ENCODE measurements around the gene ZNRF1. TPM values are rescaled to one million over a fixed set of nuclear protein-coding genes. Genes with fewer than 3 reads are reported as not detected.
"Not testable (repeated sequence)": the region's sequence is repeated elsewhere in the genome, so short reads cannot be mapped to it uniquely, and the experiment has no call there.

Gene ZNRF1
- total and polyA plus RNA-seq, 2 experiments from 2014 or later: 45.3 to 58.7 TPM

DNA sequence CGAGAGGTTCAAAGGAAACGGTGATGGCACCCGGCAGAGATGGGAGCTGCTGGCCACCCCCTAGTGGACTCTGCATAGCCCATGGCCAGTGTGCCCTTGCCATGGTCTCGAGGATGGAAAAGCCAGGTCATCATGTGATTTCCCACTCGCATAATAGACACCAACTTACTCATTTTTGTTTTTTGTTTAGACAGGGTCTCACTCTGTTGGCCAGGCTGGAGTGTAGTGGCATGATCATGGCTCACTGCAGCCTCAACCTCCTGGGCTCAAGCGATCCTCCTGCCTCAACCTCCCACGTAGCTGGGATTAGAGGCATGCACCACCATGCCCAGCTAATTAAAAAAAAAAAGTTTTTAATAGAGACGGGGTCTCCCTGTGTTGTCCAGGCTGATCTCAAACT is 90.1 kb downstream of the ZNRF1 start:
- no peak for TF ChIP-seq CTCF (IDR thresholded peaks at IDR 0.05; ENCODE audit: low read depth, low read length)
- Histone ChIP-seq H3K27ac (no peak overlapping the region), H3K4me1 (ENCODE audit: low read depth) (peaks cover 32% of the 10 kb centered on the region)

GRCh38 chr16:75089486-75090202 is 90.8 kb downstream of the ZNRF1 start:
- Histone ChIP-seq H3K4me1 (ENCODE audit: low read depth) (peaks cover 26% of the 10 kb centered on the region), H3K27ac (no peak overlapping the region), H3K4me3 (no peak overlapping the region), H3K9me3 (ENCODE audit: low read depth) (no peaks in the 10 kb centered on the region), H3K36me3 (no peaks in the 10 kb centered on the region), H3K27me3 (no peaks in the 10 kb centered on the region)
- DNase-seq (ENCODE audit: low read depth in 1 of 2, low spot score in 1 of 2): no peak
- TF ChIP-seq CTCF (IDR thresholded peaks at IDR 0.05; ENCODE audit: low read depth, low read length): no peak

More for the DNA sequence above, 90.1 kb downstream of the ZNRF1 start:
- Histone ChIP-seq H3K36me3 (no peaks in the 10 kb centered on the region), H3K4me3 (no peak overlapping the region), H3K9me3 (ENCODE audit: low read depth) (no peaks in the 10 kb centered on the region), H3K27me3 (no peaks in the 10 kb centered on the region)
- DNase-seq (ENCODE audit: low read depth in 1 of 2, low spot score in 1 of 2): no peak

- H3K27ac ChIP-seq; DNase-seq (ENCODE audit: low read depth in 1 of 2, low spot score in 1 of 2): not testable (repeated sequence)
Observed at GRCh38 chr16:75090899-75091298, 92.1 kb downstream of the ZNRF1 start.

GRCh38 chr16:75091619-75092018 is 92.8 kb downstream of the ZNRF1 start:
- H3K27ac ChIP-seq; H3K9me3 ChIP-seq (ENCODE audit: low read depth); H3K4me3 ChIP-seq; DNase-seq (ENCODE audit: low read depth in 1 of 2, low spot score in 1 of 2); H3K36me3 ChIP-seq; H3K27me3 ChIP-seq: not testable (repeated sequence)
- H3K4me1 ChIP-seq (ENCODE audit: low read depth): peaks cover 23% of the 10 kb centered on the region

More at GRCh38 chr16:75090899-75091298, 92.1 kb downstream of the ZNRF1 start:
- H3K9me3 ChIP-seq (ENCODE audit: low read depth); H3K27me3 ChIP-seq; H3K36me3 ChIP-seq; H3K4me3 ChIP-seq: not testable (repeated sequence)
- peaks cover 26% of the 10 kb centered on the region for H3K4me1 ChIP-seq (ENCODE audit: low read depth)

- no peaks in the 10 kb centered on the region for H3K36me3 ChIP-seq
- no peak overlapping the region for H3K27ac ChIP-seq
- DNase-seq (ENCODE audit: low read depth in 1 of 2, low spot score in 1 of 2): no peak
- no peaks in the 10 kb centered on the region for H3K27me3 ChIP-seq
- H3K4me3 ChIP-seq: no peak overlapping the region
- no peaks in the 10 kb centered on the region for H3K9me3 ChIP-seq (ENCODE audit: low read depth)
- no peak for TF ChIP-seq CTCF (IDR thresholded peaks at IDR 0.05; ENCODE audit: low read depth, low read length)
- peaks cover 14% of the 10 kb centered on the region for H3K4me1 ChIP-seq (ENCODE audit: low read depth)
Observed at GRCh38 chr16:75092777-75093176, 94.0 kb downstream of the ZNRF1 start.

- no peaks in the 10 kb centered on the region for H3K27me3 ChIP-seq
- no peak for TF ChIP-seq CTCF (IDR thresholded peaks at IDR 0.05; ENCODE audit: low read depth, low read length)
- DNase-seq (ENCODE audit: low read depth in 1 of 2, low spot score in 1 of 2): no peak
Observed at GRCh38 chr16:75093598-75094540, 95.0 kb downstream of the ZNRF1 start.

More at GRCh38 chr16:75093598-75094540, 95.0 kb downstream of the ZNRF1 start:
- H3K4me1 ChIP-seq (ENCODE audit: low read depth): peaks cover 5% of the 10 kb centered on the region
- no peaks in the 10 kb centered on the region for H3K9me3 ChIP-seq (ENCODE audit: low read depth)
- H3K4me3 ChIP-seq: no peak overlapping the region
- H3K36me3 ChIP-seq: no peaks in the 10 kb centered on the region
- H3K27ac ChIP-seq: no peak overlapping the region
